ENCODE results near the gene VIT. TPM values are rescaled to one million over a fixed set of nuclear protein-coding genes. Genes with fewer than 3 reads are reported as not detected.

VIT gene
- total and polyA plus RNA-seq, 4 donors, result 0.17 to 0.94 (median 0.32) TPM

GRCh38 chr2:36753706-36754221 is 57.3 kb downstream of the VIT start:
- H3K4me1 ChIP-seq (ENCODE audit: control insufficient read depth in 5 of 5, insufficient read depth in 5 of 5, low read length in 5 of 5), result no peaks in the 10 kb centered on the region
- no peak overlapping the region for H3K4me3 ChIP-seq
- TF ChIP-seq CTCF (IDR thresholded peaks at IDR 0.05; ENCODE audit: control extremely low read depth, extremely low read depth), result no peak
- no peaks in the 10 kb centered on the region for H3K36me3 ChIP-seq (ENCODE audit: control insufficient read depth in 4 of 4, insufficient read depth in 4 of 4, low read length in 4 of 4)
- H3K27ac ChIP-seq (ENCODE audit: low read depth in 1 of 2, low read length in 1 of 2), result no peak overlapping the region
- 52 to 65% methylated on average over 5 of the region's 5 CpGs for WGBS, 2 donors
- H3K9me3 ChIP-seq (ENCODE audit: control insufficient read depth in 4 of 4, insufficient read depth in 3 of 4, low read length in 3 of 4), result peaks cover 0 to 1% (median 0%) of the 10 kb centered on the region in 4 donors
- no peaks in the 10 kb centered on the region for H3K27me3 ChIP-seq (ENCODE audit: control insufficient read depth in 3 of 3, insufficient read depth in 3 of 3, low read length in 2 of 3)
- no peak for ATAC-seq (ENCODE audit: insufficient read depth, low FRiP score)
- no peak for DNase-seq
- no peak overlapping the region for H3K9ac ChIP-seq (ENCODE audit: insufficient read depth in 1 of 2, low read length in 2 of 2)

GRCh38 chr2:36754578-36754977 is 58.1 kb downstream of the VIT start:
- Histone ChIP-seq H3K27ac (ENCODE audit: low read depth in 1 of 2, low read length in 1 of 2) (no peak overlapping the region), H3K4me1 (ENCODE audit: control insufficient read depth in 5 of 5, insufficient read depth in 5 of 5, low read length in 5 of 5) (no peaks in the 10 kb centered on the region), H3K36me3 (ENCODE audit: control insufficient read depth in 4 of 4, insufficient read depth in 4 of 4, low read length in 4 of 4) (no peaks in the 10 kb centered on the region), H3K27me3 (ENCODE audit: control insufficient read depth in 3 of 3, insufficient read depth in 3 of 3, low read length in 2 of 3) (no peaks in the 10 kb centered on the region), H3K9me3 (ENCODE audit: control insufficient read depth in 4 of 4, insufficient read depth in 3 of 4, low read length in 3 of 4) (no peaks in the 10 kb centered on the region), H3K4me3 (no peak overlapping the region), H3K9ac (ENCODE audit: insufficient read depth in 1 of 2, low read length in 2 of 2) (no peak overlapping the region)
- ATAC-seq (ENCODE audit: insufficient read depth, low FRiP score) (no peak), DNase-seq (no peak)
- no peak for TF ChIP-seq CTCF (IDR thresholded peaks at IDR 0.05; ENCODE audit: control extremely low read depth, extremely low read depth)
- WGBS, 2 donors, result 82 to 90% methylated on average over 3 of the region's 3 CpGs

- Histone ChIP-seq H3K4me1 (ENCODE audit: control insufficient read depth in 5 of 5, insufficient read depth in 5 of 5, low read length in 5 of 5) (no peaks in the 10 kb centered on the region), H3K9ac (ENCODE audit: insufficient read depth in 1 of 2, low read length in 2 of 2) (no peak overlapping the region), H3K36me3 (ENCODE audit: control insufficient read depth in 4 of 4, insufficient read depth in 4 of 4, low read length in 4 of 4) (no peaks in the 10 kb centered on the region), H3K27ac (ENCODE audit: low read depth in 1 of 2, low read length in 1 of 2) (no peak overlapping the region), H3K27me3 (ENCODE audit: control insufficient read depth in 3 of 3, insufficient read depth in 3 of 3, low read length in 2 of 3) (no peaks in the 10 kb centered on the region), H3K4me3 (no peak overlapping the region), H3K9me3 (ENCODE audit: control insufficient read depth in 4 of 4, insufficient read depth in 3 of 4, low read length in 3 of 4) (peaks cover 0 to 4% (median 0%) of the 10 kb centered on the region in 4 donors)
- TF ChIP-seq CTCF (IDR thresholded peaks at IDR 0.05; ENCODE audit: control extremely low read depth, extremely low read depth), result no peak
- WGBS, 2 donors, result 90 to 95% methylated on average over 8 of the region's 8 CpGs
- DNase-seq, result no peak
- ATAC-seq (ENCODE audit: insufficient read depth, low FRiP score), result no peak
Measured at GRCh38 chr2:36756438-36756837, 59.9 kb downstream of the VIT start.

All from lung (tissue), 12 donors.